ENCODE data around the gene AGO4. TPM values are rescaled to one million over a fixed set of nuclear protein-coding genes. Genes with fewer than 3 reads are reported as not detected.

Gene AGO4
- total and polyA plus RNA-seq, 8 donors, result 3.2 to 10.7 (median 6.9) TPM

- FAIRE-seq (no peak), DNase-seq (no peak), ATAC-seq (no peak)
- no peaks in the 10 kb centered on the region for H3K27me3 ChIP-seq
- no peak for TF ChIP-seq CTCF (IDR thresholded peaks at IDR 0.05)
- H3K4me3 ChIP-seq, result no peak overlapping the region
- intact Hi-C loops (cut with DNase I), result no loop called here
- WGBS, 2 donors, result 47 to 50% methylated on average over 2 of the region's 2 CpGs
- H3K9me3 ChIP-seq, result no peaks in the 10 kb centered on the region
- peaks cover 0 to 18% (median 3%) of the 10 kb centered on the region in 3 donors for H3K36me3 ChIP-seq
- H3K4me1 ChIP-seq, result no peaks in the 10 kb centered on the region
- no peak overlapping the region for H3K27ac ChIP-seq
Measured at GRCh38 chr1:35852241-35852640, 44.4 kb downstream of the AGO4 start.

- H3K4me3 ChIP-seq, result no peak overlapping the region
- DNase-seq (no peak), ATAC-seq (no peak), FAIRE-seq (no peak)
- no peaks in the 10 kb centered on the region for H3K9me3 ChIP-seq
- WGBS, 2 donors, result 71 to 72% methylated on average over 9 of the region's 9 CpGs
- H3K27me3 ChIP-seq, result no peaks in the 10 kb centered on the region
- no peak overlapping the region for H3K27ac ChIP-seq
- peaks cover 0 to 18% (median under 1%) of the 10 kb centered on the region in 3 donors for H3K36me3 ChIP-seq
- no peaks in the 10 kb centered on the region for H3K4me1 ChIP-seq
- no peak for TF ChIP-seq CTCF (IDR thresholded peaks at IDR 0.05)
- intact Hi-C loops (cut with DNase I), result no loop called here
Measured at GRCh38 chr1:35854989-35855700, 47.3 kb downstream of the AGO4 start.

DNA sequence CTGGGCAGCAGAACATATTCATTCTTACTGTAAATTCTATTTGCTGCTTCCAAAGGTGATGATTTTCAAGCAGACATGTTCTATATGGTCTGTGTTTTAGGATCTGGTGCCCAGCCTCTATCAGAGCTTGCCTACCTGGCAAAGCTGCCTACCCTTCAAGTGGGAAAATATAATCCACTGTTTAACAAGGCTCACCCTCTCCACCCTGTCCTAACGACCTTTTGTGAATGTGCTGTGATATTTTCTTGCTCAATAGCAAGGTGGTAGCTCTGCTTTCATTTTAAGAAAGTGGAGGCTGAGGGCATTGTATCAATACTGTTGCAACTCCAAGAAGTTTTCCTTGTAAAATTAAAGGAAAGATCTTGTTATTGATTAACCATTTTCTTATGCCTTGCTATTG, 49.1 kb downstream of the AGO4 start:
- no peak for TF ChIP-seq CTCF (IDR thresholded peaks at IDR 0.05)
- DNase-seq (no peak), ATAC-seq (no peak), FAIRE-seq (no peak)
- intact Hi-C loops (cut with DNase I), result no loop called here
- Histone ChIP-seq H3K27ac (no peak overlapping the region), H3K9me3 (no peaks in the 10 kb centered on the region), H3K27me3 (no peaks in the 10 kb centered on the region), H3K36me3 (peaks cover 0 to 7% (median 0%) of the 10 kb centered on the region in 3 donors), H3K4me3 (no peak overlapping the region), H3K4me1 (no peaks in the 10 kb centered on the region)
- 37 to 44% methylated on average over 1 of the region's 1 CpG for WGBS, 2 donors

DNA sequence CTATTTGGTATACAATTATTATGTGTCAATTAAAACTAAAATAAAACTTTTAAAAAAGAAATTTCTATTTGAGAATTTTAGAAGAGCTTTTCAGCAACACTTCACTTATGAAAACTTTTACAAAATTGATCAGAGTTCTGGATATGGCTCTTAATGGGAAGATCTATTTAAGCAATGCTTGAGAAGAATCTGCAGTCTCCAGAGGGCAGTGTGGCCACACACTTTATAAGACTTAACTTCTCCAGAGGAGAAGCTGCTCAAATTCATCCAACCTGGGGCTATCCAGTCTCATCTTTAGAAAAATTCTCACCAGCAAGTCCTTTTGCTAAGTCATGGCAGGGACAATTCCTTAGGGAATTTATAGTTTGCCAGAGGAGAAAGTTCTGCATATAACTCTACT, 50.0 kb downstream of the AGO4 start:
- FAIRE-seq, result no peak

More for the DNA sequence above, 50.0 kb downstream of the AGO4 start:
- H3K27me3 ChIP-seq, result no peaks in the 10 kb centered on the region
- H3K4me3 ChIP-seq, result no peak overlapping the region
- H3K9me3 ChIP-seq, result no peaks in the 10 kb centered on the region
- no peaks in the 10 kb centered on the region for H3K4me1 ChIP-seq
- ATAC-seq (no peak), DNase-seq (no peak)
- H3K27ac ChIP-seq, result no peak overlapping the region
- intact Hi-C loops (cut with DNase I), result no loop called here
- TF ChIP-seq CTCF (IDR thresholded peaks at IDR 0.05), result no peak
- peaks cover 0 to 7% (median 0%) of the 10 kb centered on the region in 3 donors for H3K36me3 ChIP-seq
